ENCODE data around the gene LOC128125822.
A peak's percentile ranks its signal among the peaks of the same experiment; 100 is the strongest.
"Not testable (repeated sequence)": the region's sequence is repeated elsewhere in the genome, so short reads cannot be mapped to it uniquely, and the experiment has no call there.

LOC128125822 gene

GRCh38 chr6:63572044-63572746 is at the start of gene LOC128125822, which contains the start of gene PTP4A1:
Gene LOC128125822 (plus strand): TSS chr6:63572480.
Gene PTP4A1 (plus strand): TSS chr6:63572480. CDS start chr6:63576881, 4,401 bp downstream.
- DNase-seq: peak; percentile 96 to 97

- not testable (repeated sequence) for DNase-seq
Observed at GRCh38 chr6:63522911-63523287, 49.4 kb upstream of the LOC128125822 start.

DNA sequence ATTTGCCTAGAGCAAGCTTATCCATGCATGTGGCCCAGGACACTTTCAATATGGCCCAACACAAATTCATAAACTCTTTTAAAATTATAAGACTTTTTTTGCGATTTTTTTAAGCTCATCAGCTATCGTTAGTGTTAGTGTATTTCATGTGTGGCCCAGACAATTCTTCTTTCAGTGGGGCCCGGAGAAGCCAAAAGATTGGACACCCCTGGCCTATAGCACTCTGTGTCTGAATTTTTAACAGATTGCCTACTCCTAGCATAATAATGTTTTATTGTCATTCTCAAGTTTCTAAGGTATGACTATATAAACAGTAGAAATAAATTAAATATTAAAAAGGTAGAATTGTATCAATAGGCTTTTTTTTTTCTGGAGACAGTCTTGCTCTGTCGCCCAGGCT is 48.6 kb upstream of the LOC128125822 start:
- DNase-seq: no peak

- DNase-seq: no peak
Observed at GRCh38 chr6:63525186-63525878, 46.9 kb upstream of the LOC128125822 start.

- no peak for DNase-seq
Observed at GRCh38 chr6:63526931-63527330, 45.3 kb upstream of the LOC128125822 start.

- no peak for DNase-seq
Observed at GRCh38 chr6:63527658-63528514, 44.4 kb upstream of the LOC128125822 start.

DNA sequence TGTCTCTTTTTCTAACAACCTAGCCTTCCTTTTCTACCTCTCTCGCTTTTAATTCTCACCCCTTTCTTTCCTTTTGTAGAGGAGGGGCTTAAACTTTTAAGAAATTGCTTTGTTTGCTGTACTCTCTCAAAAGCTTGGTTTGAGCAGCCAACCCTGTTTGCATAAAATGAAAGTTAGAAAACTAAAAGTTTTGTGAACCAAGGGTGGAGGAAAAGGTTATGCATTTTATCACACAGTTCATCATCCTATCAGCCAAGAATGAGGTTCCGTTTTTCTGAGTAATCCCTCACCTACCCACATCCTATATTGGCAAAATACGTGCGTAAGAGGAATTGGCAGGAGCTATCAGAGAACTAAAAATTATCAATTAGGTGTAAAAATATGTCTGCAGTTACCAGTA is 42.8 kb upstream of the LOC128125822 start:
- no peak for DNase-seq

- DNase-seq: no peak
Observed at GRCh38 chr6:63530182-63530581, 42.1 kb upstream of the LOC128125822 start.

- no peak for DNase-seq
Observed at GRCh38 chr6:63530991-63531390, 41.3 kb upstream of the LOC128125822 start.

- no peak for DNase-seq
Observed at GRCh38 chr6:63533026-63533425, 39.3 kb upstream of the LOC128125822 start.

DNA sequence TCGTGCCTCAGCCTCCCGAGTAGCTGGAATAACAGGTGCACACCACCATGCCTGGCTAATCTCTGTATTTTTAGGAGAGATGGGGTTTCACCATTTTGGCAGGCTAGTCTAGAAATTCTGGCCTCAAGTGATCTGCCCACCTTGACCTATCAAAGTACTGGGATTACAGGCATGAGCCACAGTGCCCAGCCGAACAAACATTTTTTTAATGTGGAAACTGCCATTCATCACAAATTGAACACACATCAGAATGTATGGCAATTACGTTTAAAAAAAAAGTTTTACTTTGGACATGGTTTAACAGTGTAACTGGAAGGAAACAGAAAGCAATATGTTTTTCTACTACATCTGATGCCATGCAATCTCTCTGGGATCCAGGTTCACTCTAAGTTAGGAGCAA is 38.3 kb upstream of the LOC128125822 start:
- no peak for DNase-seq

- DNase-seq: no peak
Observed at GRCh38 chr6:63537201-63537958, 34.9 kb upstream of the LOC128125822 start.

DNA sequence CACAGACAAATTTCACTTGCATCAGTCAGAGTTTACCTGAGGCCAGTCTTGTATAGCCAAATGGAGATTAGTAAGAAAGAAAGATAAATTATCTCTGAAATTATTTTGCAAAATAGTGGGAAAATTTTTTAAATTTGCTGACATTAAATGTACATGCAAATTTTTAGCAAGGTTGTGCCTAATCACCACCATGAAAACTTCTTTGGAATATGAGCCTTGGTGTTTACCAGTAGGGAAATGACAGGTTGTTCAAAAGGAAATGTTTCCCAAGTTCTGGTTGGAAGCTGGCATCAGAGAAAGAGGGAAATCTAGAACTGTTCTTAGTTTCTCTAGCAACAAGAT is 34.4 kb upstream of the LOC128125822 start:
- no peak for DNase-seq

- DNase-seq: no peak
Observed at GRCh38 chr6:63538550-63538949, 33.7 kb upstream of the LOC128125822 start.

GRCh38 chr6:63543001-63543400 is 29.3 kb upstream of the LOC128125822 start:
- no peak for DNase-seq

DNA sequence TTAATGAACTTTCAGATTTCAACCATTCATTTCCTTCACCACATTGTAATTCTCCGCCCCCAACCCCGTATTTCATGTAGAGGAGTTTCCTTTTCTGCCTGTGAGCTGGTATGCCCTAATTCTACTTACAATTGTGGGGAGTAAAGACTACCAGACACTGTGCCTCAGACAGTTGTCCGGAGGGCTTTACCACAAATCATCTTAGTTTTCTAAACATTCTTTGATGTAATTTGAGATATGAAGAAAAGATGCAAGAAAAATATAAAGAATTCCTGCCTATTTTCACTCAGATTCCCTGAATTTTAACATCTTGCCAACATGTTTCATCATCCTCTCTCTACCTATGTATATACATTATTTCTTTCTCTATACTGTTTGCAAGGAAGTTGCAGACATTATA is 28.3 kb upstream of the LOC128125822 start:
- DNase-seq: no peak

DNA sequence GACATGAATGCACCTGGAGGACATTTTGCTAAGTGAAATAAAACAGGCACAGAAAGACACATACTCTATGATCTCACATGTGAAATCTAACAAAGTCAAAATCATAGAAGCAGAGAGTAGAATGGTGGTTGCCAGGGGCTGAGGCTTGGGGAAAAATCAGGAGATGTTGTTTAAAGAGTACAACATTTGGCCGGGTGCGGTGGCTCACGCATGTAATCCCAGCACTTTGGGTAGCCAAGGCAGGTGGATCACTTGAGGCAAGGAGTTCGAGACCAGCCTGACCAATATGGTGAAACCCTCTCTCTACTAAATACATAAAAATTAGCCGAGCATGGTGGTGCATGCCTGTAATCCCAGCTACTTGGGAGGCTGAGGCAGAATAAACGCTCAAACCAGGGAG is 26.0 kb upstream of the LOC128125822 start:
- DNase-seq: no peak

DNA sequence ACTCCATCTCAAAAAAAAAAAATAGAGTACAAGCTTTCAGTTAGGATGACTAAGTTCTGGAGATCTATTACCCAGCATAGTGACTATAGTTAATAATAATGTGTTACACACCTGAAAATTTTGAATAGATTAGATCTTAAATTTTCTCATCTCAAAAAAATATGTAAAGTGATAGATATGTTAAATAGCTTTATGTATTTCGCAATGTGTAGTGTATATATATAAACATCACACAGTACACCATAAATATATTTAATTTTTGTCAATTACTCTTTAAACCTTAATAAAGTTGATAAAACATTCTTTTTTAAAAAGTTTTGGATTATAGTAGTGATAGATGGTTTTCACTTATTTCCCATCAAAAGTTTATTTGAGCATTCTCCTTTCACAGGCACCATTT is 25.6 kb upstream of the LOC128125822 start:
- no peak for DNase-seq

- DNase-seq: no peak
Observed at GRCh38 chr6:63549076-63549475, 23.2 kb upstream of the LOC128125822 start.

- no peak for DNase-seq
Observed at GRCh38 chr6:63553208-63553607, 19.1 kb upstream of the LOC128125822 start.

- no peak for DNase-seq
Observed at GRCh38 chr6:63553900-63554299, 18.4 kb upstream of the LOC128125822 start.

- DNase-seq: no peak
Observed at GRCh38 chr6:63554782-63555181, 17.5 kb upstream of the LOC128125822 start.

DNA sequence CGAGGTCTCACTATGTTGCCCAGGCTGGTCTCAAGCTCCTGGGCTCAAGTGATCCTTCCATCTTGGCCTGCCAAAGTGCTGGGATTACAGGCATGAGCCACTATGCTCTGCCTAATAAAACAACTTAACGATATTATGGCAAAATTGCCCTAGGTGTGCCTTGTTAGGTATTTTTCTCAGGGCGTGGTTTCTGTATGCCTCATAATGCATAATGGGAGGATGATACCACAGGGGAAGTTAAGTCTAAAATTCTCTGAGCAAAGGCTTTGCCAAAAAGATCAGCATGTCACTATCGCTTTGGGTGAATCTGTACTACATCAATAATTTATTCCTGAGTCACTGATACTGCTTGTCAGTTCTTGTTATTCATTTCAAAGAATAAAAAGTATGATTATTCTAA is 15.9 kb upstream of the LOC128125822 start:
- DNase-seq: no peak

Measured in activated CD4-positive, alpha-beta T cell treated with anti-CD3 and anti-CD28 coated beads for 4 hours (primary cell).